ENCODE results near the gene CLCN4.

- TF ChIP-seq CTCF (IDR thresholded peaks at IDR 0.05) (no peak), POLR2A (IDR thresholded peaks at IDR 0.05) (no peak)
These were observed 55.6 kb downstream of the CLCN4 start for GRCh38 chrX:10212395-10212794.
